Dendritic cell treated with granulocyte-macrophage colony-stimulating factor and Interleukin-4, amounts not matched to agents 40 ng/mL and 50 ng/mL, for 4 days (primary cell): ENCODE measurements around the gene NIBAN1.

Experiments used
- H3K27ac Mint-ChIP-seq: one replicate; pipeline ENCODE4 v1.8.0; 2022; ENCODE audit warnings: mild to moderate bottlenecking, mixed read lengths
- H3K27me3 Mint-ChIP-seq: one replicate; pipeline ENCODE4 v1.8.0; 2022; ENCODE audit warnings: mild to moderate bottlenecking, mixed read lengths
- H3K36me3 Mint-ChIP-seq: one replicate; pipeline ENCODE4 v1.8.0; 2022; ENCODE audit warnings: low read depth, mixed read lengths
- H3K4me1 Mint-ChIP-seq: one replicate; pipeline ENCODE4 v1.8.0; 2022; ENCODE audit warnings: low read depth, mixed read lengths
- H3K4me3 Mint-ChIP-seq: one replicate; pipeline ENCODE4 v1.8.0; 2022; ENCODE audit warnings: mild to moderate bottlenecking, moderate library complexity, mixed read lengths
- H3K9me3 Mint-ChIP-seq: one replicate; pipeline ENCODE4 v1.8.0; 2022; ENCODE audit warnings: mixed read lengths
- intact Hi-C: fragments of 100-400 bp; cut with micrococcal nuclease; formaldehyde crosslinking; loops from one replicate; pipeline ENCODE4 v1.15.0; 2022

Gene NIBAN1

DNA sequence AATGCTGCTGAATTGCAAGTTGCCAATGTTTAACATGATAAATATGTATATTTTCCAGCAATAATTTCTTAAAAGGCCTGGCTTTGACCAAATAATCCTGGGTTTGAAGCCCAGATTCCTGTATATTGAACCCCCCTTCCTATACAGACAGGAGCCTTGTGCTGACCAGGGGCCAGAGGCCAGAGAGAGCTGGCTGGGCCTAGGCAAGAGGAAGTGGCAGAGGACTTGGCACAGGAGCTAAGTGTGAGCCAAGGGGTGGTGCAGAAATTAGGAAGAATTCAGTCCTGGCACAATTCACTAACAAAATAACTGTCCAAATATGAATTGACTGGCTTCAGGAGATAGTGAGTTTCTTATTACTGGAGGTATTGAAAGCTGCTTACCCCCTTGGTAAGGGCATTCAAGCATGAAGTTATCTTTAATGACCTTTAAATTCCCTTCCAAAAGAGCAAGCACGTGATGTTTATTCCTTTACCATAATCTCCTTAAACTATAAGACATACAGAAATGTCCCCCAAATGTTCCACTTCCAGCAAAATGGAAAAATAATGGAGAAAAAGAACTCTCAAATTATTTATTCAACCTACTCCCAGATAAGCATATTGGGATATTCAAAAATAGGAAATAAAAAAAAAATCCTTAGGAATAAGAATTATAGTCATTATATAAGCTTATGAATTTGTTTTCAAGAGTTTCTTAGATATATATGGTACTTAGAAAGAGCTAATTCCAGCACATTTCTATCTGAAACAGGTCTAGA lies 26.6 kb downstream of the NIBAN1 start:
- peaks cover 5% of the 10 kb centered on the region for H3K36me3 Mint-ChIP-seq
- no peaks in the 10 kb centered on the region for H3K9me3 Mint-ChIP-seq
- peaks cover 43% of the 10 kb centered on the region for H3K4me1 Mint-ChIP-seq
- no peak overlapping the region for H3K4me3 Mint-ChIP-seq
- intact Hi-C loops, result loop anchor here (2.0 kb wide), 1 partner anchor 25 kb away; no protein-coding TSS in a partner anchor
- no peaks in the 10 kb centered on the region for H3K27me3 Mint-ChIP-seq
- peak overlapping the region; percentile 85 for H3K27ac Mint-ChIP-seq

DNA sequence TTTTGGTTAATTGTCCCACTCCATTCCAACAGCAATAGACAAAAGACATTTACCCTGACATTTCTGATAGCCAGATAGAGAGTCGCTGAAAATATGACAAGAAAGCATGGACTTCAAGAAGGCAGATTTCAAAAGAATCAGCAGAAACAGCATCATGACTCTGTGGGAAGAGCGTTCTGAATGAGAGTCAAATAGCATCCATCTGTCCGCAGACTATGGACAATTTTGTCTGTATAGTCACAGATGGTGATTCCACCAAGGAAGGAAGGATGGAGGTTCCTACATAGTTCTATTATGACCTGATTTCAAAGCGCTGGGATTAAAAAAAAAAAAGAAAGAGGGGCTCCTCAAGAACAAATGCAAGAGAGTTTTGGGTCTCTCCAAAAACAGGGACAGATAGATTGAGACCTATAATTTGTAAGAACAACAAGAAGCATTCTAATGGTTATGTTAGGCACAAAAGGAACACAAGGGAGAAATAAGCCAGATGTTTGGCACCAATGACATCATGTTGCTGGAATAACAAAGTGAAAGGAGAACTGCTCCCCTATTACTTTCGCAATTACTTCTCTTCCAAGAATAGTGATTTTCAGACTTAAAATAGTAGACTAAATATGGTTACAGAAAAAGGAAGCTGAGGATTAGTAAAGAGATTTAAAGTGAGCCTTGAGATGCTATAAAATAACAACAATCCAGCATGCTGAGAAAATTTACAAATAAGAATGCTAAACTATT lies 28.5 kb downstream of the NIBAN1 start:
- H3K4me3 Mint-ChIP-seq, result peak overlapping the region; percentile 62
- intact Hi-C loops, result loop anchor here (1.0 to 2.0 kb wide), 2 partner anchors 26 to 27 kb away; no protein-coding TSS in a partner anchor
- H3K36me3 Mint-ChIP-seq, result no peaks in the 10 kb centered on the region

DNA sequence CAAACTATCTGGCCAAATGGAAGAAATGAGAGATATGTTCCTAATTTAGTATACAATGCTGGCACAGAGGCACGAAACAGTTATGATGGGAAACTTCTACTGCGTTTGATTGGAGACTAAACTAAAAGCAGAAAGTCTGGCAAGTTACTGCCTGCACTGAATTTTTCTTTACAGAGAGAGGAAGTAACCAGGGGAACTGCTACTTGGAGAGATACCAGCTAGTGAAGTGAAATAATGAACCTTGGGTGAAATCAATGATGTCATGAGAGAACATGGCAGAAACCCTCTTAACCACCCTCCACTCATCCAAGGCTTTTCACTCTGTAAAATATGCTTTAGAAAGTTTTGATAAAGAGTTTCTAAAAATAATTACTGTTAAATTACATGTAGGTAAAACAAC lies 29.3 kb downstream of the NIBAN1 start:
- H3K4me3 Mint-ChIP-seq, result no peak overlapping the region
- H3K4me1 Mint-ChIP-seq, result peaks cover 53% of the 10 kb centered on the region
- no peaks in the 10 kb centered on the region for H3K36me3 Mint-ChIP-seq
- peak overlapping the region; percentile 85 for H3K27ac Mint-ChIP-seq
- no peaks in the 10 kb centered on the region for H3K9me3 Mint-ChIP-seq
- no peaks in the 10 kb centered on the region for H3K27me3 Mint-ChIP-seq
- intact Hi-C loops, result loop anchor here (1.0 kb wide), 1 partner anchor 25 kb away; no protein-coding TSS in a partner anchor

More for the DNA sequence above, 28.5 kb downstream of the NIBAN1 start:
- Mint-ChIP-seq H3K27me3 (no peaks in the 10 kb centered on the region), H3K9me3 (no peaks in the 10 kb centered on the region), H3K27ac (peak overlapping the region; percentile 85), H3K4me1 (peaks cover 45% of the 10 kb centered on the region)

DNA sequence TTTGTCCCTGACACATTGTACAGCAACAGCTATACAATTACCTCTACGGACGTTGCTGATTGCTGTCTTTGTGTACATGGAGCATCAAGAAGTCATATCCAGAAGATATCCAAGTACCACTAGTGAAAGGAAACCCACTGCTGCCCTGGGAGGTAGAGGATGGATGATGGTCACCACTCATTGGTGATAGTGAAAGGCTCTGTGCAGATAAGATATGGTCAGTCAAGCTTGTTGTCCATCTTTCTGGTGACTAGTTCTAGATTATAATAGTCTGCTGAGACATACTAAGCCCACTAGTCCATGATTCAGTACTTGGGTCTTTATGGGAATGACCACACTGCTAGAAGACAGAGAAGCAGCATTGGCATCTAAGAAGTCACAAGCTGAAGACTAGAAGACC lies 30.3 kb downstream of the NIBAN1 start:
- peak overlapping the region; percentile 85 for H3K27ac Mint-ChIP-seq
- H3K27me3 Mint-ChIP-seq, result no peaks in the 10 kb centered on the region
- intact Hi-C loops, result no loop called here
- H3K36me3 Mint-ChIP-seq, result no peaks in the 10 kb centered on the region
- peaks cover 63% of the 10 kb centered on the region for H3K4me1 Mint-ChIP-seq
- no peaks in the 10 kb centered on the region for H3K9me3 Mint-ChIP-seq
- H3K4me3 Mint-ChIP-seq, result peak overlapping the region; percentile 15

DNA sequence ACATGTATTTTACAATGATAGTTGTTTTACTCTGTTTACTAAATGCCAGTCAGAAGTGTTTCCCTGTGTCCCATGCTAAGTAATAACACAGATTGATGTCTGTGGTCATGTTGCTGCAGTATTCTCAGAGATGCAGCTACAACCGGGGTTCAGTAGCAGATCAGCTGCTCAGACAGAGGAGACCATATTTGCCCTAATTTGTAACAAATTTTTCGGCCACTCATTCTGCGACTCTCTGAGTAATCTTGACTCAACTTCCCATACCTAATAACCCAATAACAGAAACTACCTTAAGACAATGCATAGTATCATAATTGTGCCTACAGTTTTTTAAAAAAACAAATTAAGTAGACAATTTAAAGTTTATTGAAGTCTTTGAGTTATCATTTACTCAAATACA lies 32.6 kb downstream of the NIBAN1 start:
- H3K4me1 Mint-ChIP-seq, result peaks cover 66% of the 10 kb centered on the region
- H3K9me3 Mint-ChIP-seq, result no peaks in the 10 kb centered on the region
- H3K27me3 Mint-ChIP-seq, result no peaks in the 10 kb centered on the region
- H3K27ac Mint-ChIP-seq, result no peak overlapping the region
- peaks cover 7% of the 10 kb centered on the region for H3K36me3 Mint-ChIP-seq
- H3K4me3 Mint-ChIP-seq, result no peak overlapping the region
- intact Hi-C loops, result no loop called here

DNA sequence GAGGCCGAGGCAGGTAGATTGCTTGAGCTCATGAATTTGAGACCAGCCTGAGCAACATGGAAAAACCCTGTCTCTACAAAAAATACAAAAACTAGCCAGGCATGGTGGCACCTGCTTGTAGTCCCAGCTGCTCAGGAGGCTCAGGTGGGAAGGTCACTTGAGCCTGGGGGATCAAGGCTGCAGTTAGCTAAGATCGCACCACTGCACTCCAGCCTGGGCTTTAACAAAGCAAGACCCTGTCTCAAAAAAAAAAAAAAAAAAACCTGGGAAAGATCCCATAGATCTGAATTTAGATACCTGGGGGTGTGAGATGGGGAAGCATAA lies 32.9 kb downstream of the NIBAN1 start:
- peaks cover 67% of the 10 kb centered on the region for H3K4me1 Mint-ChIP-seq
- no peaks in the 10 kb centered on the region for H3K27me3 Mint-ChIP-seq
- H3K36me3 Mint-ChIP-seq, result peaks cover 7% of the 10 kb centered on the region
- no peak overlapping the region for H3K27ac Mint-ChIP-seq
- H3K9me3 Mint-ChIP-seq, result no peaks in the 10 kb centered on the region
- H3K4me3 Mint-ChIP-seq, result no peak overlapping the region
- intact Hi-C loops, result no loop called here

DNA sequence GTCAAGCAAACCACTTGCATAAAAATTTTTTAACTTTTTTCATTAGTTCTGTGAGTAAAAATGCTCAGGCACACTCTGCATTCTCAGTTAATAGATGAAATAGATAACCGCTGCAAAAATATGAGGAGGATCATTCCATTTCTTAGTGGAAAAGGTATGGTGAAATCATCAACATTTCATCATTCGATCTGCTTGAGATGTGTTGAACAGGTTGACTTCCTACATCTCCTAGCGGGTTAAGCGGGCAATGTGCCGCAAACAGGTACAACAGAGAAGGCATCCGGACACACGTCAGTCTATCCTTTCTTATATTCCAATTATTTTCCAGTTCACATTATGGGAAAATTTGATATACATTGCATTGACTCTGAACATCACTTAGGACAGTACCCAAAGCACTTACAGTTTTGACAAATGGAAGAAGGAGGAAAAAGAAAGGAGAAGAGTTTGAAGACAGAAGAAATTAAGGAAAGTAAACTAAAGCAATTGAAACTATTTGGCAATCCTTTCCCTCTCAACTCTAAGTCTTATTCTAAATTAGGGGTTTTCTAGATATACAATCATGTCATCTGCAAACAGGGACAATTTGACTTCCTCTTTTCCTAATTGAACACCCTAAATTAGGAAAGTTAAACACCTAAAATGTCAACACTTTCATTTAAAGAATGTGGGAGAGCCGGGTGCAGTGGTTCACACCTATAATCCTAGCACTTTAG lies 33.5 kb downstream of the NIBAN1 start:
- H3K4me3 Mint-ChIP-seq, result no peak overlapping the region
- intact Hi-C loops, result no loop called here
- peaks cover 7% of the 10 kb centered on the region for H3K36me3 Mint-ChIP-seq
- H3K27ac Mint-ChIP-seq, result peak overlapping the region; percentile 17
- H3K4me1 Mint-ChIP-seq, result peaks cover 67% of the 10 kb centered on the region
- no peaks in the 10 kb centered on the region for H3K27me3 Mint-ChIP-seq
- H3K9me3 Mint-ChIP-seq, result no peaks in the 10 kb centered on the region

DNA sequence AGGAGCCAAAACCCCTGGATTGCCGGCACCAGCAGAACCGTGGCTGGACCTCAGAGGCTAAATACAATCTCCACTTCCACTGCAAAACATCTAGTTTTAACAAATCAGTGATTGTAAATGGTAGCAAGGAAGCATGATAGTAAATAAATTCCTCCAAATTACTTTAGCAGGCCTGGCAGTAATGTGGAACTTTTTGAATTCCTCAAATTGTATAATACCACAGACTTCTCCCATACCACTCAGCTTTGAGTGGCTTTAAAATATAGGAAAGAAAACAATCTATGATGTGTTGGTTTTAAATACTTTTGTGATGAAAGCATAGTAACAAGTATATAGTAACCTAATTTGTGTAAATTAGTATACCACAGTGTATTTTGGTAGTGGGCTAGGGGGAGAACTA lies 34.1 kb downstream of the NIBAN1 start:
- no peaks in the 10 kb centered on the region for H3K27me3 Mint-ChIP-seq
- peaks cover 63% of the 10 kb centered on the region for H3K4me1 Mint-ChIP-seq
- H3K4me3 Mint-ChIP-seq, result no peak overlapping the region
- no peaks in the 10 kb centered on the region for H3K9me3 Mint-ChIP-seq
- intact Hi-C loops, result no loop called here
- no peak overlapping the region for H3K27ac Mint-ChIP-seq
- H3K36me3 Mint-ChIP-seq, result peaks cover 7% of the 10 kb centered on the region

DNA sequence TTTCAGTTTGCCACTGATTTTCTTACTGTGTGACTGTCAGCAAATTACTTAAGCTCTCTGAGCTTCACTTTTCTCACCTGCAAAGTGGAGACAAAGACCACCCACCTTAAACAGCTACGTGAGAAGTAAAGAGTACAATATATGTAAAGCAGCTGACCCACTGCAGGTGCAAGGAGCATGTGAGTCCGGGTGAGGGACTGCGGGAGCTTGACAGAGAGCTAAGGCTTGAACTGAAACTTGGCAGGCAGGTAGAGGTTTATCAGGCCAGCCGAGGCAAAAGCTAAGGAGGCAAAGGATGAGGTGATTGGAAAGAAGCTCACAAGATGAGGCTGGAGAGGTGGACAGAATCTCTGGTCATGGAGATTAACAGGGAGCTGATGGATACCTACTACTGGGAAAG lies 36.6 kb downstream of the NIBAN1 start:
- H3K4me3 Mint-ChIP-seq, result no peak overlapping the region
- no peaks in the 10 kb centered on the region for H3K27me3 Mint-ChIP-seq
- peaks cover 68% of the 10 kb centered on the region for H3K4me1 Mint-ChIP-seq
- no peaks in the 10 kb centered on the region for H3K9me3 Mint-ChIP-seq
- H3K27ac Mint-ChIP-seq, result no peak overlapping the region
- peaks cover 14% of the 10 kb centered on the region for H3K36me3 Mint-ChIP-seq
- intact Hi-C loops, result no loop called here

DNA sequence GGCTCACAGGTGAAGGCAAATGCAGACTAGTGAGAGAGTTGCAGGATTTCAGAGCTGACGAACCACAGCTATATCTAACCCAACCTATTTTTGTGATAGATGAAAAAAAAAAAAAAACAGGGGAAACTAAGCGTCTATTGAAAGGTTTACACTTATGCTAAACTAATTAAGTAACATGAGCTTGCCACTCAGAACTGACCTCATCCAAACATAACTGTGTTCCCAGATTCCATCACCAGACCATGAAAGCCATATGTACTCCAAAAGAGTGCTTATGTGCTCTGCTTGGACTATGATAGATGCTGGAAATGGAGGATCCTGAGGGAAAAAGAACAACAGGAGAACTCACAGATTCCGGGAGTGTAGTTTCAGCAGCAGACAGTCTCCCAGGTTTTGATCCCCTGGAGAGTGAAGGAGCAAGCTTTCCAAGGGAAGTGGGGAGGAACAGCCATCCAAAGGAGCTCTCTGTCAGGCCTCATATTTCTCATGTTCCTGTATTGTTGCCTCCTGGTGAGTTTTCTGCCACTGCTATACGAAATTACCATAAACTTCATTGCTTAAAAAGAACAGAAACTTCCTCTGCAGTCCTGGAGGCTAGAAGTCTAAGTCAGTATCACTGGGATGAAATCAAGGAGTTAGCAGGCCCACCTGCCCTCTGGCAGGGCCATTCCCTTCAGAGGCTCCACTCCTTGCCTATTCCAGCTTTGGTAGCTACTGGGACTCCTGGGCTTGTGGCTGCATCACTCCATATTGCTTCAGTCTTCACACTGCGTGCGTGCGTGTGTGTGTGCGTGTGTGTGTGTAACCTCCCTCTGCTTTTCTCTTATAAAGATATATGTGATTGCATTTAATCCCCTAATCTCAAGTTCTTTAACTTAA lies 38.1 kb downstream of the NIBAN1 start:
- intact Hi-C loops, result no loop called here
- no peak overlapping the region for H3K4me3 Mint-ChIP-seq
- no peak overlapping the region for H3K27ac Mint-ChIP-seq
- H3K4me1 Mint-ChIP-seq, result peaks cover 61% of the 10 kb centered on the region
- no peaks in the 10 kb centered on the region for H3K9me3 Mint-ChIP-seq
- H3K27me3 Mint-ChIP-seq, result no peaks in the 10 kb centered on the region
- H3K36me3 Mint-ChIP-seq, result peaks cover 14% of the 10 kb centered on the region

DNA sequence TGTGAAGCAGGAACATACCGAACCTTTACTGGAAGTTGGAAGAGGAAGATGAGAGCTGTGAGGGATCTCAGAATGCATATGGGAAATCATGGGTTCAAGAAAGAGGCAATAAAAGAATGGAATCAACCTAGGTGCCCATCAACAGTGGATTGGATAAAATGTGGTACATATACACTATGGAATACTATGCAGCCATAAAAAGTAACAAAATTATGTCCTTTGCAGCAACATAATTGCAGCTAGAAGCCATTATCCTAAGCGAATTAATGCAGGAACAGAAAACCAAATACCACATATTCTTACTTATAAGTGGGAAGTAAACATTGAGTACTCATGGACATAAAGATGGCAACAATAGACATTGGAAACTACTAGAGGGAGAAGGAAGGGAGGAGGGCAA lies 40.4 kb downstream of the NIBAN1 start:
- H3K4me1 Mint-ChIP-seq, result peaks cover 55% of the 10 kb centered on the region

DNA sequence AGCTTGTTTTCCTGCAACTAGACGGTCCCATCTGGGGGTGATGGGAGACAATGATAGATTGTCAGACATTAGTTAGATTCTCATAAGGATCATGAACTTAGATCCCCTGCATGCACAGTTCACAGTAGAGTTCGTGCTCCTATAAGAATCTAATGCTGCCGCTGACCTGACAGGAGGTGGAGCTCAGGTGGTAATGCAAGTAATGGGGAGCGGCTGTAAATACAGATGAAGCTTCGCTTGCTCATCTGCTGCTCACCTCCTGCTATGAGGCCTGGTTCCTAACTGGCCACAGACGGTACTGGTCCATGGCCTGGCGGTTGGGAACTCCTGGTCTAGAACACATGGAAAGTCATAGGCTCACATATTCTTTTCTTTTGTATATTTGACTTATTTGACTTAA lies 42.0 kb downstream of the NIBAN1 start:
- H3K4me3 Mint-ChIP-seq, result no peak overlapping the region
- peaks cover 14% of the 10 kb centered on the region for H3K36me3 Mint-ChIP-seq
- no peak overlapping the region for H3K27ac Mint-ChIP-seq
- peaks cover 53% of the 10 kb centered on the region for H3K4me1 Mint-ChIP-seq
- no peaks in the 10 kb centered on the region for H3K9me3 Mint-ChIP-seq
- no peaks in the 10 kb centered on the region for H3K27me3 Mint-ChIP-seq
- intact Hi-C loops, result no loop called here

More for the DNA sequence above, 40.4 kb downstream of the NIBAN1 start:
- Mint-ChIP-seq H3K4me3 (no peak overlapping the region), H3K27me3 (no peaks in the 10 kb centered on the region), H3K36me3 (peaks cover 14% of the 10 kb centered on the region), H3K9me3 (no peaks in the 10 kb centered on the region), H3K27ac (no peak overlapping the region)
- intact Hi-C loops, result no loop called here

DNA sequence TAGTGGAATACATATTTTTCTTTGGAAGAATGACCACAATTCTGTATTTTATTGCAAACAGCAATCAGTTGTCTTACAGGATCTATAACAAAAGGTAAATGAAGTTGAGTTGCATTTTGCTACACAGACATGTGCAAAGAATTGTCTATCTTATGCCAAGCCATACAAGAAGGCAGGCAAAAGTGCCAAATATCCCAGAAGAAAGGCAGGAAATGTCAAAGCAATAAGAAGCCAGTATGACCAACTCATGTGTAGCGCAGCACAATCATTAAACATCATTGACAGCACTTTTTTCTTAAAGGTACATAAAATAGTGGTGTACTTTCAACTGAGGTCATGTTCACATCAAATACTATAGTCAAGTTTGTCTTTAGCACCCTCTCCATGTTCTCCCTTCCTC lies 42.7 kb downstream of the NIBAN1 start:
- peaks cover 48% of the 10 kb centered on the region for H3K4me1 Mint-ChIP-seq
- intact Hi-C loops, result no loop called here
- H3K27me3 Mint-ChIP-seq, result no peaks in the 10 kb centered on the region
- peaks cover 6% of the 10 kb centered on the region for H3K9me3 Mint-ChIP-seq
- peaks cover 22% of the 10 kb centered on the region for H3K36me3 Mint-ChIP-seq
- H3K4me3 Mint-ChIP-seq, result no peak overlapping the region
- no peak overlapping the region for H3K27ac Mint-ChIP-seq
